SK-N-SH (cell line): ENCODE measurements around the gene THBS1.

Experiments used
- JUND ChIP-seq: IDR thresholded peaks from 2 replicates; pipeline ENCODE4 v1.4.0; 2012
- SMC3 ChIP-seq: IDR thresholded peaks from 2 replicates; pipeline ENCODE4 v1.6.1; 2012; ENCODE audit warnings: low read depth, low read length, improper control_type of control experiment
- TF ChIP-seq, protein P1 (sequence below): fragments of 200-600 bp; sonication (generic); IDR thresholded peaks from 2 replicates; pipeline ENCODE4 v1.6.1; 2017; ENCODE audit warnings: antibody characterized with exemption, mild to moderate bottlenecking, moderate library complexity
- TF ChIP-seq, protein P2 (sequence below): IDR thresholded peaks from 2 replicates; pipeline ENCODE4 v1.6.1; 2012; ENCODE audit warnings: mild to moderate bottlenecking, low read depth, low read length, moderate library complexity

DNA sequence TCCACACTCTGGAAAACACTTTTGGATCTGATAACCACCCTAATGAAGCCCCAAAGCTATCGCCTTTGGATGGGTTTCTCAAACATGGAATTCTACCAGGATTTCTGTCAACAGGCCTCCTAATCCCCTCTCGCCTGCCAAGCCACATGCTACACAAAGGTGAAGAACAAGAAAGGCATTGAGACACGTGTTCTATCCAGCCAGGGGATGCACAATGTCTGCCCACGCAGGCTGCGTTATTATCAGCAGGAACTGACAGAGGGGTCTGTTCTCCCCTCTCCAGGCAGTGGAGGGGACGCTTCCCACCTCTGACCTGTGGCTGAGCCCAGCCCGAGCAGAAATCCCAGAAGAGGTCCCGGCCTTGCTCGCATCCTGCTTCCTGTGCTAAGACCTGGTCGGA, 45.4 kb upstream of the THBS1 start:
- TF ChIP-seq, protein P1, sequence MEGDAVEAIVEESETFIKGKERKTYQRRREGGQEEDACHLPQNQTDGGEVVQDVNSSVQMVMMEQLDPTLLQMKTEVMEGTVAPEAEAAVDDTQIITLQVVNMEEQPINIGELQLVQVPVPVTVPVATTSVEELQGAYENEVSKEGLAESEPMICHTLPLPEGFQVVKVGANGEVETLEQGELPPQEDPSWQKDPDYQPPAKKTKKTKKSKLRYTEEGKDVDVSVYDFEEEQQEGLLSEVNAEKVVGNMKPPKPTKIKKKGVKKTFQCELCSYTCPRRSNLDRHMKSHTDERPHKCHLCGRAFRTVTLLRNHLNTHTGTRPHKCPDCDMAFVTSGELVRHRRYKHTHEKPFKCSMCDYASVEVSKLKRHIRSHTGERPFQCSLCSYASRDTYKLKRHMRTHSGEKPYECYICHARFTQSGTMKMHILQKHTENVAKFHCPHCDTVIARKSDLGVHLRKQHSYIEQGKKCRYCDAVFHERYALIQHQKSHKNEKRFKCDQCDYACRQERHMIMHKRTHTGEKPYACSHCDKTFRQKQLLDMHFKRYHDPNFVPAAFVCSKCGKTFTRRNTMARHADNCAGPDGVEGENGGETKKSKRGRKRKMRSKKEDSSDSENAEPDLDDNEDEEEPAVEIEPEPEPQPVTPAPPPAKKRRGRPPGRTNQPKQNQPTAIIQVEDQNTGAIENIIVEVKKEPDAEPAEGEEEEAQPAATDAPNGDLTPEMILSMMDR, result no peak
- TF ChIP-seq SMC3 (no peak), JUND (no peak)
- TF ChIP-seq, protein P2, sequence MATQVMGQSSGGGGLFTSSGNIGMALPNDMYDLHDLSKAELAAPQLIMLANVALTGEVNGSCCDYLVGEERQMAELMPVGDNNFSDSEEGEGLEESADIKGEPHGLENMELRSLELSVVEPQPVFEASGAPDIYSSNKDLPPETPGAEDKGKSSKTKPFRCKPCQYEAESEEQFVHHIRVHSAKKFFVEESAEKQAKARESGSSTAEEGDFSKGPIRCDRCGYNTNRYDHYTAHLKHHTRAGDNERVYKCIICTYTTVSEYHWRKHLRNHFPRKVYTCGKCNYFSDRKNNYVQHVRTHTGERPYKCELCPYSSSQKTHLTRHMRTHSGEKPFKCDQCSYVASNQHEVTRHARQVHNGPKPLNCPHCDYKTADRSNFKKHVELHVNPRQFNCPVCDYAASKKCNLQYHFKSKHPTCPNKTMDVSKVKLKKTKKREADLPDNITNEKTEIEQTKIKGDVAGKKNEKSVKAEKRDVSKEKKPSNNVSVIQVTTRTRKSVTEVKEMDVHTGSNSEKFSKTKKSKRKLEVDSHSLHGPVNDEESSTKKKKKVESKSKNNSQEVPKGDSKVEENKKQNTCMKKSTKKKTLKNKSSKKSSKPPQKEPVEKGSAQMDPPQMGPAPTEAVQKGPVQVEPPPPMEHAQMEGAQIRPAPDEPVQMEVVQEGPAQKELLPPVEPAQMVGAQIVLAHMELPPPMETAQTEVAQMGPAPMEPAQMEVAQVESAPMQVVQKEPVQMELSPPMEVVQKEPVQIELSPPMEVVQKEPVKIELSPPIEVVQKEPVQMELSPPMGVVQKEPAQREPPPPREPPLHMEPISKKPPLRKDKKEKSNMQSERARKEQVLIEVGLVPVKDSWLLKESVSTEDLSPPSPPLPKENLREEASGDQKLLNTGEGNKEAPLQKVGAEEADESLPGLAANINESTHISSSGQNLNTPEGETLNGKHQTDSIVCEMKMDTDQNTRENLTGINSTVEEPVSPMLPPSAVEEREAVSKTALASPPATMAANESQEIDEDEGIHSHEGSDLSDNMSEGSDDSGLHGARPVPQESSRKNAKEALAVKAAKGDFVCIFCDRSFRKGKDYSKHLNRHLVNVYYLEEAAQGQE, result no peak
